B cell (primary cell): Measurements from ENCODE around the gene DDX54. TPM values are rescaled to one million over a fixed set of nuclear protein-coding genes. Genes with fewer than 3 reads are reported as not detected.

Experiments used
- ATAC-seq: fragments of 200-7000 bp; cut with Tn5 transposase; one replicate; pipeline ENCODE4 v1.10.0; 2021; ENCODE audit warnings: low read depth, mild to moderate bottlenecking, moderate number of reproducible peaks, moderate library complexity
- CTCF ChIA-PET: fragments of 350-600 bp; sonication (Branson Sonifier 250); formaldehyde crosslinking; loops from one replicate; lab custom pipeline; 2021; ENCODE audit warnings: antibody characterized with exemption, inconsistent platforms; lab: Charles Lee
- POLR2A ChIA-PET: fragments of 350-600 bp; sonication (Branson Sonifier 250); formaldehyde crosslinking; loops from one replicate; lab custom pipeline; 2021; ENCODE audit warnings: antibody characterized with exemption; lab: Charles Lee
- DNase-seq: peaks from one replicate; pipeline ENCODE4 v3.0.0; 2013
- H2AFZ ChIP-seq: 2 replicates; pipeline ENCODE4 v1.6.1; 2012; ENCODE audit warnings: mild to moderate bottlenecking, low read depth, low read length; ENCODE audit not compliant: insufficient read depth, poor library complexity, severe bottlenecking
- H3K27ac ChIP-seq, 2 donors: 1 replicate in 1 of 2; 2 replicates in 1 of 2; pipeline ENCODE4 v1.5.1; 2012 to 2013; ENCODE audit warnings: low read length in 2 of 2, mild to moderate bottlenecking in 2 of 2, moderate library complexity in 1 of 2
- H3K27me3 ChIP-seq, 4 experiments: fragments of 200-600 bp in 1 of 4; sonication (generic) in 1 of 4; replicated peaks in 1 of 4; 1 replicate in 2 of 4; 2 replicates in 2 of 4; pipeline versions ENCODE4 v1.6.1 to v1.7.0; 2013 to 2016; ENCODE audit warnings: low read length in 3 of 4, mild to moderate bottlenecking in 2 of 4, mixed read lengths in 1 of 4, moderate library complexity in 1 of 4; ENCODE audit not compliant: insufficient read depth in 4 of 4, control insufficient read depth in 3 of 4; ENCODE audit errors: control extremely low read depth in 1 of 4
- H3K36me3 ChIP-seq, 2 experiments: replicated peaks in 1 of 2; 1 replicate in 1 of 2; 2 replicates in 1 of 2; pipeline versions ENCODE4 v1.6.1 to v1.7.1; 2013; ENCODE audit warnings: low read length in 1 of 2; ENCODE audit not compliant: insufficient read depth in 2 of 2, control insufficient read depth in 1 of 2; ENCODE audit errors: control extremely low read depth in 1 of 2, extremely low read depth in 1 of 2
- H3K4me1 ChIP-seq, 2 donors: fragments of 200-600 bp in 1 of 2; sonication (generic) in 1 of 2; 1 replicate in 1 of 2; 2 replicates in 1 of 2; pipeline versions ENCODE4 v1.5.1 to v1.6.1; 2013 to 2017; ENCODE audit warnings: low read length in 2 of 2; ENCODE audit not compliant: control insufficient read depth in 2 of 2, insufficient read depth in 2 of 2
- H3K4me2 ChIP-seq: replicated peaks from 2 replicates; pipeline ENCODE3; 2012; ENCODE audit warnings: mild to moderate bottlenecking, low read depth, low read length; ENCODE audit not compliant: poor library complexity, severe bottlenecking
- H3K4me3 ChIP-seq, 5 experiments: fragments of 200-600 bp in 1 of 5; sonication (generic) in 1 of 5; 1 replicate in 3 of 5; 2 replicates in 2 of 5; pipeline versions ENCODE4 v1.5.1 to v1.7.0; 2011 to 2016; ENCODE audit warnings: low read length in 4 of 5, mild to moderate bottlenecking in 4 of 5, low read depth in 2 of 5, control low read depth in 1 of 5, moderate library complexity in 1 of 5; ENCODE audit not compliant: insufficient read depth in 1 of 5; ENCODE audit errors: control extremely low read depth in 1 of 5, extremely low read depth in 1 of 5
- H3K79me2 ChIP-seq: fragments of 200-600 bp; sonication (generic); one replicate; pipeline ENCODE4 v1.6.0; 2016; ENCODE audit warnings: low read length; ENCODE audit not compliant: control insufficient read depth, insufficient read depth
- H3K9ac ChIP-seq: fragments of 200-600 bp; sonication (generic); 2 replicates; pipeline ENCODE4 v1.6.1; 2017; ENCODE audit warnings: mild to moderate bottlenecking, low read length, moderate library complexity
- H3K9me3 ChIP-seq, 3 donors: one replicate each; pipeline versions ENCODE4 v1.6.1 to v1.7.1; 2013; ENCODE audit warnings: low read length in 2 of 3; ENCODE audit not compliant: control insufficient read depth in 2 of 3, insufficient read depth in 1 of 3; ENCODE audit errors: control extremely low read depth in 1 of 3
- H4K20me1 ChIP-seq: 2 replicates; pipeline ENCODE4 v1.6.0; 2012; ENCODE audit warnings: mild to moderate bottlenecking, low read length; ENCODE audit not compliant: insufficient read depth, control insufficient read depth, poor library complexity, severe bottlenecking
- H3K27ac Mint-ChIP-seq: one replicate; pipeline ENCODE4 v1.8.0; 2021; ENCODE audit warnings: mixed read lengths
- H3K27me3 Mint-ChIP-seq: one replicate; pipeline ENCODE4 v1.8.0; 2021; ENCODE audit warnings: mixed read lengths
- H3K4me1 Mint-ChIP-seq: one replicate; pipeline ENCODE4 v1.8.0; 2021; ENCODE audit warnings: mixed read lengths
- H3K4me3 Mint-ChIP-seq: one replicate; pipeline ENCODE4 v1.8.0; 2021; ENCODE audit warnings: mixed read lengths
- H3K9me3 Mint-ChIP-seq: one replicate; pipeline ENCODE4 v1.8.0; 2022; ENCODE audit warnings: mixed read lengths; ENCODE audit not compliant: insufficient read depth
- EZH2 ChIP-seq: IDR thresholded peaks from 2 replicates; pipeline ENCODE4 v1.6.1; 2012; ENCODE audit warnings: borderline replicate concordance, low read depth, mild to moderate bottlenecking, moderate library complexity, low read length; ENCODE audit not compliant: insufficient read depth, poor library complexity, severe bottlenecking
- WGBS: methylation state at CpG from one replicate; pipeline ENCODE4 v1.1.5; 2013; ENCODE audit warnings: missing lambda C conversion rate; ENCODE audit not compliant: insufficient coverage; 5-methylcytosine and 5-hydroxymethylcytosine counted together
- intact Hi-C: fragments of 100-400 bp; cut with micrococcal nuclease; formaldehyde crosslinking; loops from one replicate; pipeline ENCODE4 v1.10.0; 2022
- polyA plus RNA-seq: library from polyadenylated mRNA; depleted of rRNA; stranded (reverse); fragments of >200 nt; gene quantifications from 2 replicates; pipeline ENCODE4 v1.2.3, GENCODE V29; 2012
- total RNA-seq, 2 donors: library from RNA; stranded (reverse); fragments of 120-200 nt in 1 of 2; gene quantifications; 1 replicate in 1 of 2; 2 replicates in 1 of 2; pipeline versions ENCODE4 v1.2.3 to v1.2.4, GENCODE V29; 2013 to 2022
- TF ChIP-seq, protein P1 (sequence below): fragments of 200-600 bp; IDR thresholded peaks from one replicate; pipeline ENCODE4 v1.8.0; 2022; ENCODE audit warnings: antibody characterized with exemption, mild to moderate bottlenecking

DDX54 gene
- total and polyA plus RNA-seq, 2 donors (not counting 1 experiment from before 2014, with no cell fraction given): 55.4 to 101 TPM

DNA sequence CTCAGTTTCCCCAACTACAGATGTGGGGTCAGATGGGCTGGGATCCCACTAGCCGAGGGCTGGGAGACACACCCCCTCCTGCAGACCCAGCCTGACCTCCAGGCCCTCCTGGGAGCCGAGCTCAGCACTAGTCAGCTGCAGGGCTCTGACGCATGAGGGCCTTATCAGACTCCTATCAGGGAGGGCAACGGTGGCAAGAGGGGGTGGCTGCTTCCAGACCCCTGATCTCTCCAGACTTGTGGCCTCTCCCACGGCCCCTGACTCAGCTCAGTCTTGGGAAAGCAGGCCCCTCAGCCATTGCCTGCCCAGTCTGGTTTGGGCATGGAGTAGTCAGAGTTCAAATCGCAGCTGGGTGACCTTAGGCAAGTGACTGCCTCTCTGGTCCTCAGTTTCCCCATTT is 52.2 kb downstream of the DDX54 start:
- Histone ChIP-seq H3K36me3 (no peaks in the 10 kb centered on the region), H2AFZ (no peak overlapping the region), H3K9me3 (no peaks in the 10 kb centered on the region), H3K9ac (no peak overlapping the region), H3K27ac (no peak overlapping the region), H3K4me3 (no peak overlapping the region), H3K4me2 (no peak overlapping the region), H3K4me1 (peaks cover 30 to 40% of the 10 kb centered on the region in 2 donors), H3K79me2 (no peaks in the 10 kb centered on the region), H3K27me3 (peaks cover 0 to 21% (median 6%) of the 10 kb centered on the region in 4 experiments), H4K20me1 (no peaks in the 10 kb centered on the region)
- no peak overlapping the region for H3K27ac Mint-ChIP-seq
- TF ChIP-seq, protein P1, sequence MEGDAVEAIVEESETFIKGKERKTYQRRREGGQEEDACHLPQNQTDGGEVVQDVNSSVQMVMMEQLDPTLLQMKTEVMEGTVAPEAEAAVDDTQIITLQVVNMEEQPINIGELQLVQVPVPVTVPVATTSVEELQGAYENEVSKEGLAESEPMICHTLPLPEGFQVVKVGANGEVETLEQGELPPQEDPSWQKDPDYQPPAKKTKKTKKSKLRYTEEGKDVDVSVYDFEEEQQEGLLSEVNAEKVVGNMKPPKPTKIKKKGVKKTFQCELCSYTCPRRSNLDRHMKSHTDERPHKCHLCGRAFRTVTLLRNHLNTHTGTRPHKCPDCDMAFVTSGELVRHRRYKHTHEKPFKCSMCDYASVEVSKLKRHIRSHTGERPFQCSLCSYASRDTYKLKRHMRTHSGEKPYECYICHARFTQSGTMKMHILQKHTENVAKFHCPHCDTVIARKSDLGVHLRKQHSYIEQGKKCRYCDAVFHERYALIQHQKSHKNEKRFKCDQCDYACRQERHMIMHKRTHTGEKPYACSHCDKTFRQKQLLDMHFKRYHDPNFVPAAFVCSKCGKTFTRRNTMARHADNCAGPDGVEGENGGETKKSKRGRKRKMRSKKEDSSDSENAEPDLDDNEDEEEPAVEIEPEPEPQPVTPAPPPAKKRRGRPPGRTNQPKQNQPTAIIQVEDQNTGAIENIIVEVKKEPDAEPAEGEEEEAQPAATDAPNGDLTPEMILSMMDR: no peak
- no peak for TF ChIP-seq EZH2
- H3K9me3 Mint-ChIP-seq: no peaks in the 10 kb centered on the region
- ChIA-PET CTCF (interaction anchor here (0.9 to 1.0 kb wide), 2 partner anchors 17 to 20 kb away, joined by 3 to 5 read pairs; no protein-coding TSS in a partner anchor), POLR2A (interaction anchor here (0.6 to 0.7 kb wide), 2 partner anchors 77 to 199 kb away, joined by 3 to 5 read pairs; no protein-coding TSS in a partner anchor)
- no peak for DNase-seq
- no peak overlapping the region for H3K4me3 Mint-ChIP-seq
- intact Hi-C loops: loop anchor here (5.0 kb wide), 1 partner anchor 41 kb away; no protein-coding TSS in a partner anchor
- 86% methylated on average over 5 of the region's 6 CpGs for WGBS
- peaks cover 6% of the 10 kb centered on the region for H3K27me3 Mint-ChIP-seq
- H3K4me1 Mint-ChIP-seq: peaks cover 47% of the 10 kb centered on the region
- ATAC-seq: no peak

DNA sequence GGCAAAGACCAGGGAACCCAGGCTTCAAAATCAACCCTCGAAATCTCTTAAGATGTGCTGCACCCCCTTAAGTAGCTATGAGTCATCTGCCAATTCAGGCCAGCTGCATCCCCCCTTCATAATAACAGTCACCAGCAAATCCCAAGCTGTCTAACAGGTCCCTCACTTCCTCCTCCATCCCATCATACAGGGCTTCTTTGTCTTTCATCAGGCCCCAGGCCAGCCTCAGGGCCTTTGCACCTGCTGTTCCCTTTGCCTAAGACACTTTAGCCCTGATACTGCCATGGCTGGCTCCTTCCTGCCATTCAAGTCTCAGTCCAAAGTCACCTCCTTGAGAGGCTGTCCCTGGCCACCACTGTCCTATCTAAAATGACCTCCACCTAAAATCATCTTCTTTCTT is 53.7 kb downstream of the DDX54 start:
- intact Hi-C loops: loop anchor here (2.0 to 5.0 kb wide), 2 partner anchors 39 to 43 kb away; no protein-coding TSS in a partner anchor
- no peak overlapping the region for H2AFZ ChIP-seq
- no peaks in the 10 kb centered on the region for H4K20me1 ChIP-seq
- peak overlapping the region; percentile 15 for H3K27ac Mint-ChIP-seq
- TF ChIP-seq, protein P1: no peak
- no peak for TF ChIP-seq EZH2
- no peak overlapping the region for H3K4me3 ChIP-seq
- H3K9ac ChIP-seq: no peak overlapping the region
- POLR2A ChIA-PET: interaction anchor here (1.2 kb wide), 1 partner anchor 26 kb away, joined by 3 read pairs; no protein-coding TSS in a partner anchor
- DNase-seq (no peak), ATAC-seq (no peak)
- H3K4me1 ChIP-seq: peaks cover 30 to 37% of the 10 kb centered on the region in 2 donors
- H3K79me2 ChIP-seq: no peaks in the 10 kb centered on the region
- WGBS: 94% methylated on average over 1 of the region's 1 CpG
- peaks cover 1% of the 10 kb centered on the region for H3K27me3 Mint-ChIP-seq
- no peak overlapping the region for H3K27ac ChIP-seq
- H3K4me2 ChIP-seq: no peak overlapping the region
- peaks cover 44% of the 10 kb centered on the region for H3K4me1 Mint-ChIP-seq
- peaks cover 0 to 18% (median 6%) of the 10 kb centered on the region in 4 experiments for H3K27me3 ChIP-seq
- H3K9me3 ChIP-seq: no peaks in the 10 kb centered on the region
- peak overlapping the region; percentile 16 for H3K4me3 Mint-ChIP-seq
- no peaks in the 10 kb centered on the region for H3K9me3 Mint-ChIP-seq
- CTCF ChIA-PET: interaction anchor here (1.6 to 3.7 kb wide), 3 partner anchors 21 to 80 kb away, joined by 3 to 26 read pairs (median 12); no protein-coding TSS in a partner anchor
- H3K36me3 ChIP-seq: no peaks in the 10 kb centered on the region
